GM06990 (cell line): Measurements from ENCODE around the gene C12orf54.
"Not testable (repeated sequence)": the region's sequence is repeated elsewhere in the genome, so short reads cannot be mapped to it uniquely, and the experiment has no call there.

Source experiments
- DNase-seq: peaks from one replicate; pipeline ENCODE4 v3.0.0-alpha.2; 2011; ENCODE audit not compliant: insufficient read length; ENCODE audit errors: extremely low read depth
- H3K27me3 ChIP-seq: replicated peaks from 2 replicates; pipeline ENCODE4 v1.6.0; 2011; ENCODE audit warnings: low read length; ENCODE audit not compliant: control insufficient read depth, insufficient read depth
- H3K36me3 ChIP-seq: 2 replicates; pipeline ENCODE4 v1.5.1; 2011; ENCODE audit warnings: low read length; ENCODE audit not compliant: control insufficient read depth, insufficient read depth
- H3K4me3 ChIP-seq: replicated peaks from 2 replicates; pipeline ENCODE4 v1.5.1; 2011; ENCODE audit warnings: low read depth, mild to moderate bottlenecking, control low read depth, low read length
- TF ChIP-seq, protein P1 (sequence below): IDR thresholded peaks from 2 replicates; pipeline ENCODE4 v1.5.1; 2011; ENCODE audit warnings: low read length, control low read depth, mild to moderate bottlenecking, inconsistent platforms; ENCODE audit not compliant: insufficient read depth, poor library complexity, severe bottlenecking

C12orf54 gene

DNA sequence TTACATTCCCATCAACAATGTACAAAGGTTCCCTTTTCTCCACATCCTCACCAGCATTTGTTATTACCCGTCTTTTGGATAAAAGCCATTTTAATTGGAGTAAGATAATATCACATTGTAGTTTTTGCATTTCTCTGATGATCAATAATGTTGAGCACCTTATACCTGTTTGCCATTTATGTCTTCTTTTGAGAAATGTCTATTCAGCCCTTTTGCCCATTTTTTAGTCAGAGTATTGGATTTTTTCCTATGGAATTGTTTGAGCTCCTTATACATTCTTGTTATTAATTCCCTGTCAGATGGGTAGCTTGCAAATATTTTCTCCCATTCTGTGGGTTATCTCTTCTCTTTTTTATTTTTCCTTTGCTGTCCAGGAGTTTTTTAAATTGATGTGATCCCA is 32.4 kb downstream of the C12orf54 start:
- Histone ChIP-seq H3K36me3 (no peaks in the 10 kb centered on the region), H3K4me3 (no peak overlapping the region), H3K27me3 (no peaks in the 10 kb centered on the region)
- TF ChIP-seq, protein P1, sequence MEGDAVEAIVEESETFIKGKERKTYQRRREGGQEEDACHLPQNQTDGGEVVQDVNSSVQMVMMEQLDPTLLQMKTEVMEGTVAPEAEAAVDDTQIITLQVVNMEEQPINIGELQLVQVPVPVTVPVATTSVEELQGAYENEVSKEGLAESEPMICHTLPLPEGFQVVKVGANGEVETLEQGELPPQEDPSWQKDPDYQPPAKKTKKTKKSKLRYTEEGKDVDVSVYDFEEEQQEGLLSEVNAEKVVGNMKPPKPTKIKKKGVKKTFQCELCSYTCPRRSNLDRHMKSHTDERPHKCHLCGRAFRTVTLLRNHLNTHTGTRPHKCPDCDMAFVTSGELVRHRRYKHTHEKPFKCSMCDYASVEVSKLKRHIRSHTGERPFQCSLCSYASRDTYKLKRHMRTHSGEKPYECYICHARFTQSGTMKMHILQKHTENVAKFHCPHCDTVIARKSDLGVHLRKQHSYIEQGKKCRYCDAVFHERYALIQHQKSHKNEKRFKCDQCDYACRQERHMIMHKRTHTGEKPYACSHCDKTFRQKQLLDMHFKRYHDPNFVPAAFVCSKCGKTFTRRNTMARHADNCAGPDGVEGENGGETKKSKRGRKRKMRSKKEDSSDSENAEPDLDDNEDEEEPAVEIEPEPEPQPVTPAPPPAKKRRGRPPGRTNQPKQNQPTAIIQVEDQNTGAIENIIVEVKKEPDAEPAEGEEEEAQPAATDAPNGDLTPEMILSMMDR, result no peak
- DNase-seq, result no peak

DNA sequence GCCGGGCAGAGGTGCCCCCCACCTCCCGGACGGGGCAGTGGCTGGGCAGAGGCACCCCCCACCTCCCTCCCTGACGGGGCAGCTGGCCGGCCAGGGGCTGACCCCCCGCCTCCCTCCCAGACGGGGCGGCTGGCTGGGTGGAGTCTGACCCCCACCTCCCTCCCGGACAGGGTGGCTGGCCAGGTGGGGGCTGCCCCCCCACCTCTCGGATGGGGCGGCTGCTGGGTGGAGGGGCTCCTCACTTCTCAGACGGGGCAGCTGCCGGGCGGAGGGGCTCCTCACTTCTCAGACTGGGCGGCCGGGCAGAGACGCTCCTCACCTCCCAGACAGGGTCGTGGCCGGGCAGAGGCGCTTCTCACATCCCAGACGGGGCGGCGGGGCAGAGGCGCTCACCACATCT is 38.1 kb downstream of the C12orf54 start:
- H3K4me3 ChIP-seq, H3K36me3 ChIP-seq, H3K27me3 ChIP-seq, DNase-seq: not testable (repeated sequence)

DNA sequence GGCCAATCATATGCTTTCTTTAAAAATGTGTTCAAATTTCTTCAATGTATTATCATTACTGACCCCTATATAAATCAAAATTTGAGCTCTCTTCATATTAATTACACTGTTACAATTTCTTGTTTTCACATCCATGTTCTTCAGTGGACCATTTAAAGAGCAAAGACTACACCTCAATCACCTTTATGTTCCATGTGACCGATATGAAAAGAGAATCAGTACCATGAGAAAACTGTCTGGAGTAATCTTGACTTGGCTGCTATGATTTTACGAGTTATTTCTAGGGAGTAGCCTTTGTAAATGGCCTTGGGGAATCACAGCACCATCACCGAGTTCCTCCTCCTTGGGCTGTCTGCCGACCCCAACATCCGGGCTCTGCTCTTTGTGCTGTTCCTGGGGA is 43.0 kb downstream of the C12orf54 start, which contains the start of gene OR8S1:
OR8S1 (plus strand) TSS at position 301 of the 400 bp plus-strand sequence; CDS start at position 301, 0 bp downstream.
- Histone ChIP-seq H3K27me3 (no peaks in the 10 kb centered on the region), H3K4me3 (no peak within 1 kb of the TSS), H3K36me3 (no peaks in the 10 kb centered on the region)
- TF ChIP-seq, protein P1, result no peak
- DNase-seq, result no peak

DNA sequence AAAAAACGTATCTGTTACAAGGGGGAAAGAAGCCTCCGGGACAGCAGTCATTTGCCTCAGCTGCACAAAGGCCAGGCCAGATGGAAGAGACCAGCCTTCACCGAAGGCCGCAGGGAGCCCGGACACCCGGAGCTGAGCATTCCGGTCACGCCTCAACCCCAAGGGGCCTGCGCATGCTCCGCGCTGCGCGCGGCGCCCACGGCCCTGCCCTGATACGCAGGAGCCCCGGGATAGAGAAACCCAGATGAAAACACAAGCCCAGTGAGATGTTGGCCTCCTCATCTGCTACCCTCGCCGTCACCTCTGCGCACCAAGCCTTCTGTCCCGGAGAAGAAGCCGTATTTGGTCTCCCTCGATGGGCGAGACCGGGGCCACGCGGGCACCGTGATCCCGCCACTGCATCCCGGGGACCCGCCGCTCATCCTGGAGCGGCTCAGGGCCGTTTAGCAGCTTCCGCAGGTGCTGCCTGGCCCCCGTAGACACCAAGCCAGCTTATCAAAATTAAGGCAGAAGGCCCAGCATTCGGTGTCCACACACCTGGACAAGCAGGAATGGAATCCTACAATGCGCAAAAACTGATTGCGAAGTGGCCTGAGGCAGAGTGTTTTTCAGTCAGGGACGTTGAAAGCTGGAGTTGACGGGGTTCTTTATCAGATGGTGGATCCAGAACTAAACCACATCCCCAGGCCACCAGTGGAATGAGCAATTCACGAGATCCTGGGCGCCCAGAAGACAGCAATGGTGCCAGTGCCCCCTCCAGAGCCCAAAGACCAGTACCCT is 45.8 kb downstream of the C12orf54 start:
- H3K36me3 ChIP-seq, result no peaks in the 10 kb centered on the region
- TF ChIP-seq, protein P1, result no peak
- DNase-seq, result no peak
- H3K4me3 ChIP-seq, result no peak overlapping the region
- H3K27me3 ChIP-seq, result no peaks in the 10 kb centered on the region

DNA sequence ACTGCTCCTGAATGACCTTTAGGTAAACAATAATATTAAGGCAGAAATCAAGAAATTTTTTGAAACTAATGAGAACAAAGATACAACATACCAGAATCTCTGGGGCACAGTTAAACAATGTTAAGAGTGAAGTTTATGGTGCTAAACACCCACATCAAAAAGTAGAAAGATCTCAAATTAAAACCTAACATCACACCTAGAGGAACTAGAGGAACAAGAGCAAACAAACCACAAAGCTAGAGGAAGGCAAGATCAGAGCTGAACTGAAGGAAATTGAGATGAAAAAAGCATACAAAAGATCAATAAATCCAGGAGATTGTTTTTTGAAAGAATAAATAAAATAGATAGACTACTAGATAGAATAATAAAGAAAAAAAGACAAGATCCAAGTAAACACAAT is 50.3 kb downstream of the C12orf54 start:
- TF ChIP-seq, protein P1, result no peak
- H3K4me3 ChIP-seq, result no peak overlapping the region
- H3K27me3 ChIP-seq, result no peaks in the 10 kb centered on the region
- DNase-seq, result no peak
- H3K36me3 ChIP-seq, result no peaks in the 10 kb centered on the region

DNA sequence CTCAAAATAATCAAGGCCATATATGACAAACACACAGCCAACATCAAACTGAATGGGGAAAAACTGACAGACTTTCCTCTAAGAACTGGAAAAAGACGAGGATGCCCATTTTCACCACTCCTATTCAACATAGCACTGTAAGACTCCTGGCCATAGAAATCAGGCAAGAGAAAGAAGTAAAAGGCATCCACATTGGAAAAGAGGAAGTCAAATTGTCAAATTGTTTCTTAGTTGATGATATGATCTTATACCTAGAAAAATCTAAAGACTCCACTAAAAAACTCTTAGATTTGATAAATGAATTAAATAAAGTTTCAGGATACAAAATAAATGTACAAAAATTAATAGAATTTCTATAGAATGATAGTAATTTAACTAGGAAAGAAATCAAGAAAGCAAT is 54.3 kb downstream of the C12orf54 start:
- TF ChIP-seq, protein P1, result no peak

More for the DNA sequence above, 54.3 kb downstream of the C12orf54 start:
- no peak for DNase-seq
- Histone ChIP-seq H3K36me3 (no peaks in the 10 kb centered on the region), H3K27me3 (no peaks in the 10 kb centered on the region), H3K4me3 (no peak overlapping the region)
